Astrocyte (in vitro differentiated cells and primary cell): ENCODE measurements around the gene KPNA2. TPM values are rescaled to one million over a fixed set of nuclear protein-coding genes. Genes with fewer than 3 reads are reported as not detected.

Source experiments
- DNase-seq: peaks from one replicate; pipeline ENCODE4 v3.0.0-alpha.2; 2010; ENCODE audit warnings: low read depth
- FAIRE-seq: peaks from 2 replicates; lab custom pipeline; 2011; peaks lifted over from hg19 to GRCh38; lab: Jason Lieb, UNC
- H2AFZ ChIP-seq: 2 replicates; pipeline ENCODE4 v1.6.0; 2012; ENCODE audit warnings: low read depth, low read length, inconsistent platforms
- H3K27ac ChIP-seq: 2 replicates; pipeline ENCODE4 v1.5.1; 2011; ENCODE audit warnings: low read depth, low read length, inconsistent platforms
- H3K27me3 ChIP-seq: 2 replicates; pipeline ENCODE4 v1.6.0; 2011; ENCODE audit warnings: low read length, inconsistent platforms; ENCODE audit not compliant: insufficient read depth
- H3K36me3 ChIP-seq: 2 replicates; pipeline ENCODE4 v1.5.1; 2011; ENCODE audit warnings: low read length, inconsistent platforms; ENCODE audit not compliant: insufficient read depth
- H3K4me1 ChIP-seq: 2 replicates; pipeline ENCODE4 v1.5.1; 2011; ENCODE audit warnings: low read length, inconsistent platforms; ENCODE audit not compliant: insufficient read depth
- H3K4me2 ChIP-seq: 2 replicates; pipeline ENCODE4 v1.6.0; 2012; ENCODE audit warnings: low read length, inconsistent platforms
- H3K4me3 ChIP-seq: 2 replicates; pipeline ENCODE4 v1.5.1; 2011; ENCODE audit warnings: low read depth, mild to moderate bottlenecking, low read length, inconsistent platforms; ENCODE audit not compliant: insufficient read depth
- H3K79me2 ChIP-seq: 2 replicates; pipeline ENCODE4 v1.6.0; 2012; ENCODE audit warnings: mild to moderate bottlenecking, low read length, inconsistent platforms; ENCODE audit not compliant: insufficient read depth
- H3K9ac ChIP-seq: 2 replicates; pipeline ENCODE4 v1.6.0; 2012; ENCODE audit warnings: mild to moderate bottlenecking, low read length, inconsistent platforms
- H3K9me3 ChIP-seq: 2 replicates; pipeline ENCODE4 v1.5.1; 2012; ENCODE audit warnings: low read depth, mild to moderate bottlenecking, low read length, inconsistent platforms; ENCODE audit not compliant: insufficient read depth
- H4K20me1 ChIP-seq: 2 replicates; pipeline ENCODE4 v1.6.0; 2012; ENCODE audit warnings: low read length, inconsistent platforms; ENCODE audit not compliant: insufficient read depth
- H3K27ac Mint-ChIP-seq: one replicate; pipeline ENCODE4 v1.8.0; 2021; ENCODE audit warnings: mild to moderate bottlenecking, mixed read lengths; ENCODE audit not compliant: unreplicated experiment
- H3K27me3 Mint-ChIP-seq: one replicate; pipeline ENCODE4 v1.8.0; 2021; ENCODE audit warnings: low read depth, mixed read lengths; ENCODE audit not compliant: unreplicated experiment
- H3K36me3 Mint-ChIP-seq: one replicate; pipeline ENCODE4 v1.8.0; 2021; ENCODE audit warnings: low read depth, mixed read lengths; ENCODE audit not compliant: unreplicated experiment
- H3K4me1 Mint-ChIP-seq: one replicate; pipeline ENCODE4 v1.8.0; 2021; ENCODE audit warnings: low read depth, mixed read lengths; ENCODE audit not compliant: unreplicated experiment
- H3K4me3 Mint-ChIP-seq: one replicate; pipeline ENCODE4 v1.8.0; 2021; ENCODE audit warnings: mild to moderate bottlenecking, moderate library complexity, mixed read lengths; ENCODE audit not compliant: unreplicated experiment
- H3K9me3 Mint-ChIP-seq: one replicate; pipeline ENCODE4 v1.8.0; 2021; ENCODE audit warnings: mild to moderate bottlenecking, mixed read lengths; ENCODE audit not compliant: unreplicated experiment
- CTCF ChIP-seq: IDR thresholded peaks from 2 replicates; pipeline ENCODE4 v1.5.1; 2011; ENCODE audit warnings: low read depth, mild to moderate bottlenecking, inconsistent platforms, low read length, moderate library complexity; ENCODE audit not compliant: insufficient read depth
- EZH2 ChIP-seq: IDR thresholded peaks from 2 replicates; pipeline ENCODE4 v1.6.1; 2012; ENCODE audit warnings: mild to moderate bottlenecking, low read length, inconsistent platforms; ENCODE audit not compliant: insufficient read depth
- total RNA-seq: library from RNA; stranded (reverse); gene quantifications from 2 replicates; pipeline ENCODE4 v1.2.1, GENCODE V29; 2021

Gene KPNA2
- total RNA-seq, 1 donor from 2014 or later = 208 TPM

DNA sequence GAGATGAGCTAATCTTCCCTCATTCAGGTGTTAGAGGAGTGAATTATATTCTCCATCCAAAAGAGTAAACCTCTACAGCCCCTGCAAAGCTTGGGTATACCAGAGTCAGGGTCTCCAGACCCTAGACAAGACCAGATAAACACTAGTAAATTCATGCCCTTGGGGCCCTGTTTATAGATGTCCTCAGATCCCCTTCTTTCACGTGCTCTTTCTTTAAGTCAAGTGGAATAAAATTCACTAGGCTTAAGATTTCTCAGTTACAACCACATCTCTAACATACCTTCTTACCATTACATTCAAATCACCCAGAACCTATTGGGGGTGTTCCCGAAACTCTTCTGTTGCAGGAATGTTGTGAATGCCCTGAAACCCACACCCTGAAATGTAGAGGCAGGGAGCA, 37.1 kb upstream of the KPNA2 start:
- Histone ChIP-seq H3K36me3 (no peaks in the 10 kb centered on the region), H4K20me1 (no peaks in the 10 kb centered on the region), H3K4me3 (no peak overlapping the region), H3K27me3 (no peaks in the 10 kb centered on the region), H3K9me3 (no peaks in the 10 kb centered on the region), H3K4me1 (peaks cover 17% of the 10 kb centered on the region), H2AFZ (no peak overlapping the region), H3K4me2 (no peak overlapping the region), H3K9ac (no peak overlapping the region), H3K27ac (no peak overlapping the region), H3K79me2 (no peaks in the 10 kb centered on the region)
- Mint-ChIP-seq H3K27me3 (peaks cover 9% of the 10 kb centered on the region), H3K36me3 (no peaks in the 10 kb centered on the region), H3K9me3 (no peaks in the 10 kb centered on the region), H3K4me3 (no peak overlapping the region), H3K27ac (no peak overlapping the region), H3K4me1 (peaks cover 13% of the 10 kb centered on the region)
- DNase-seq = no peak
- TF ChIP-seq CTCF (no peak), EZH2 (no peak)
- peak; percentile 69 for FAIRE-seq

GRCh38 chr17:67999291-67999911, 36.1 kb upstream of the KPNA2 start:
- peaks cover 13% of the 10 kb centered on the region for H3K4me1 ChIP-seq
- no peak overlapping the region for H3K4me3 Mint-ChIP-seq
- no peaks in the 10 kb centered on the region for H4K20me1 ChIP-seq
- H3K4me2 ChIP-seq = no peak overlapping the region
- no peak overlapping the region for H3K27ac ChIP-seq
- H3K27ac Mint-ChIP-seq = no peak overlapping the region
- H3K36me3 Mint-ChIP-seq = no peaks in the 10 kb centered on the region
- H3K27me3 ChIP-seq = no peaks in the 10 kb centered on the region
- no peak overlapping the region for H3K9ac ChIP-seq
- H3K4me1 Mint-ChIP-seq = peaks cover 13% of the 10 kb centered on the region
- peaks cover 9% of the 10 kb centered on the region for H3K27me3 Mint-ChIP-seq
- H3K36me3 ChIP-seq = no peaks in the 10 kb centered on the region
- no peaks in the 10 kb centered on the region for H3K79me2 ChIP-seq
- no peaks in the 10 kb centered on the region for H3K9me3 Mint-ChIP-seq
- H3K9me3 ChIP-seq = no peaks in the 10 kb centered on the region
- TF ChIP-seq CTCF = no peak
- TF ChIP-seq EZH2 = no peak
- DNase-seq (no peak), FAIRE-seq (no peak)
- no peak overlapping the region for H3K4me3 ChIP-seq
- no peak overlapping the region for H2AFZ ChIP-seq

GRCh38 chr17:68004201-68004600, 31.3 kb upstream of the KPNA2 start:
- Histone ChIP-seq H4K20me1 (no peaks in the 10 kb centered on the region), H3K27ac (no peak overlapping the region), H3K36me3 (no peaks in the 10 kb centered on the region), H3K27me3 (no peaks in the 10 kb centered on the region), H3K9me3 (no peaks in the 10 kb centered on the region), H3K9ac (no peak overlapping the region), H3K4me3 (no peak overlapping the region), H3K4me2 (no peak overlapping the region), H3K4me1 (no peaks in the 10 kb centered on the region), H2AFZ (no peak overlapping the region), H3K79me2 (no peaks in the 10 kb centered on the region)
- Mint-ChIP-seq H3K27ac (no peak overlapping the region), H3K4me3 (no peak overlapping the region), H3K36me3 (no peaks in the 10 kb centered on the region), H3K4me1 (peaks cover 3% of the 10 kb centered on the region), H3K27me3 (peaks cover 3% of the 10 kb centered on the region), H3K9me3 (no peaks in the 10 kb centered on the region)
- DNase-seq (no peak), FAIRE-seq (no peak)
- no peak for TF ChIP-seq CTCF
- TF ChIP-seq EZH2 = no peak
